ENCODE results near the gene MANSC4. TPM values are rescaled to one million over a fixed set of nuclear protein-coding genes. Genes with fewer than 3 reads are reported as not detected.

Gene MANSC4
- 0.17 TPM in 1 of 2 replicates, not detected in the other for total RNA-seq
- not detected in 2 replicates for polyA plus RNA-seq
- not detected in 2 replicates for polyA plus RNA-seq (2012)
- polyA minus RNA-seq (ENCODE audit: low replicate concordance), result not detected in 2 replicates

- peak within 1 kb of the TSS; percentile 72 to 86 (median 82) for H3K4me3 ChIP-seq (replicated peaks in 1 of 4; ENCODE audit: control extremely low read depth in 1 of 4, insufficient read depth in 1 of 4, low read depth in 3 of 4, low read length in 4 of 4)
- peak; percentile 75 to 81 for DNase-seq (ENCODE audit: low read depth in 2 of 2)
- no peaks in the 10 kb centered on the region for H3K9me3 ChIP-seq (ENCODE audit: control insufficient read depth, insufficient read depth, low read depth, low read length)
Observed at GRCh38 chr12:27779920-27780611, at the start of gene MANSC4, which contains the start of gene KLHL42. TSS of gene MANSC4 (minus strand) at chr12:27780236. CDS start at chr12:27771276, 8,960 bp downstream. TSS of gene KLHL42 (plus strand) at chr12:27780233. CDS start at chr12:27780331, 98 bp downstream.

DNA sequence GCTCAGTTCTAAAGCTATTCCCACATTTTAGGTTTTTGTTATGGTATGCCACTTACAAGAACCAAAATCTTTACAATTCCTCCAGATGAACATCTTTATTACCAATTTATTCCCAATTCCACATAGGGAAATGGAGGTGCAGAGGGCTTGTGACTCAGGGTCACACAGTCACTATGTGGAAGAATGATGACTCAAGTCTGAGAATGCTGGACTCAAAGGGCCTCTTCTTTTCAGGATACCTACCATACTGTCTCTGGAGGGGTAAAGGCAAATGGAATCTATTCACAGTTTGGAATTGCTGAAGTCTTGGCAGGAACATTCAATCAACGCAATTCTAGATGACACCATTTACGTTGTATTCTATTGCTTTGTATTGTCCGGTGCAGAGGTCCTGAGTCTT is 48.2 kb upstream of the MANSC4 start:
- DNase-seq (ENCODE audit: low read depth in 2 of 2), result peak in 1 of 2 donors; percentile 38
- Histone ChIP-seq H3K36me3 (ENCODE audit: control insufficient read depth, insufficient read depth, low read length) (no peaks in the 10 kb centered on the region), H3K4me3 (replicated peaks in 1 of 4; ENCODE audit: control extremely low read depth in 1 of 4, insufficient read depth in 1 of 4, low read depth in 3 of 4, low read length in 4 of 4) (no peak overlapping the region), H3K79me2 (ENCODE audit: control insufficient read depth, insufficient read depth, low read length) (no peaks in the 10 kb centered on the region), H3K27me3 (ENCODE audit: control insufficient read depth, insufficient read depth, low read length) (no peaks in the 10 kb centered on the region), H3K27ac (ENCODE audit: insufficient read depth, low read length) (no peak overlapping the region), H4K20me1 (ENCODE audit: control insufficient read depth, extremely low read depth, insufficient read depth, low read length) (no peaks in the 10 kb centered on the region), H3K4me2 (ENCODE audit: extremely low read depth, insufficient read depth, low read length) (no peak overlapping the region), H3K9me3 (ENCODE audit: control insufficient read depth, insufficient read depth, low read depth, low read length) (no peaks in the 10 kb centered on the region), H3K9ac (ENCODE audit: insufficient read depth, low read length) (no peak overlapping the region), H2AFZ (ENCODE audit: low read length) (no peak overlapping the region), H3K4me1 (ENCODE audit: control insufficient read depth, extremely low read depth, insufficient read depth, low read length) (no peaks in the 10 kb centered on the region)
- TF ChIP-seq CTCF (conservative IDR thresholded peaks at IDR 0.05 in 1 of 2, IDR thresholded peaks at IDR 0.05 in 1 of 2; ENCODE audit: low read depth in 1 of 2, low read length in 2 of 2) (no peak), EZH2 (IDR thresholded peaks at IDR 0.05; ENCODE audit: low read length, missing control alignments) (no peak)

More at GRCh38 chr12:27779920-27780611, at the start of gene MANSC4, which contains the start of gene KLHL42:
- peaks cover 36% of the 10 kb centered on the region for H3K79me2 ChIP-seq (ENCODE audit: control insufficient read depth, insufficient read depth, low read length)
- H3K9ac ChIP-seq (ENCODE audit: insufficient read depth, low read length), result peak within 1 kb of the TSS; percentile 83
- H3K4me2 ChIP-seq (ENCODE audit: extremely low read depth, insufficient read depth, low read length), result peak within 1 kb of the TSS; percentile 98
- no peaks in the 10 kb centered on the region for H4K20me1 ChIP-seq (ENCODE audit: control insufficient read depth, extremely low read depth, insufficient read depth, low read length)
- H3K36me3 ChIP-seq (ENCODE audit: control insufficient read depth, insufficient read depth, low read length), result no peaks in the 10 kb centered on the region
- H3K4me1 ChIP-seq (ENCODE audit: control insufficient read depth, extremely low read depth, insufficient read depth, low read length), result peaks cover 2% of the 10 kb centered on the region
- no peak for TF ChIP-seq CTCF (conservative IDR thresholded peaks at IDR 0.05 in 1 of 2, IDR thresholded peaks at IDR 0.05 in 1 of 2; ENCODE audit: low read depth in 1 of 2, low read length in 2 of 2)
- TF ChIP-seq EZH2 (IDR thresholded peaks at IDR 0.05; ENCODE audit: low read length, missing control alignments), result no peak
- H3K27me3 ChIP-seq (ENCODE audit: control insufficient read depth, insufficient read depth, low read length), result no peaks in the 10 kb centered on the region
- H3K27ac ChIP-seq (ENCODE audit: insufficient read depth, low read length), result peak within 1 kb of the TSS; percentile 77
- H2AFZ ChIP-seq (ENCODE audit: low read length), result peak within 1 kb of the TSS; percentile 97

DNA sequence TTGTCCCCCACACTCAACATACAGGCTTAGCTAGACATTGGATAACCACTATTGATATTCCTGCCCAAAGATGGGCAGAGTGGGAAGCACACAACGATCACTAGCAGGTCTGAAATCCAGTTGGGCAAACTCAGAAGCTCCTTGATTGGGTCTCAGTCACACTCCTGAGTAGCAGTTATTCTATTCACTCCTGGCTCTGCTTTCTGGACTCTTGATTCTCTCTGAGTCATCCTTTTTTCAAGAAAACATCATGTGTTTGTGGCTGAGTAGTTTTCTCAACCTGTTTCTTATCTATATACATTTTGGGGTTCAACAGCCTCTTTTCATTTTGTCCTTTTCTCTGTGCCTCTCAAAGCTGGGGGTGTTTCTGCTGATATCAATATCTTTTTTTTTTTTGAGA is 46.0 kb upstream of the MANSC4 start:
- Histone ChIP-seq H3K79me2 (ENCODE audit: control insufficient read depth, insufficient read depth, low read length) (no peaks in the 10 kb centered on the region), H3K27ac (ENCODE audit: insufficient read depth, low read length) (no peak overlapping the region), H3K36me3 (ENCODE audit: control insufficient read depth, insufficient read depth, low read length) (no peaks in the 10 kb centered on the region), H4K20me1 (ENCODE audit: control insufficient read depth, extremely low read depth, insufficient read depth, low read length) (no peaks in the 10 kb centered on the region), H3K4me2 (ENCODE audit: extremely low read depth, insufficient read depth, low read length) (no peak overlapping the region), H3K4me3 (replicated peaks in 1 of 4; ENCODE audit: control extremely low read depth in 1 of 4, insufficient read depth in 1 of 4, low read depth in 3 of 4, low read length in 4 of 4) (no peak overlapping the region), H2AFZ (ENCODE audit: low read length) (no peak overlapping the region), H3K27me3 (ENCODE audit: control insufficient read depth, insufficient read depth, low read length) (no peaks in the 10 kb centered on the region), H3K4me1 (ENCODE audit: control insufficient read depth, extremely low read depth, insufficient read depth, low read length) (no peaks in the 10 kb centered on the region), H3K9me3 (ENCODE audit: control insufficient read depth, insufficient read depth, low read depth, low read length) (no peaks in the 10 kb centered on the region), H3K9ac (ENCODE audit: insufficient read depth, low read length) (no peak overlapping the region)
- TF ChIP-seq EZH2 (IDR thresholded peaks at IDR 0.05; ENCODE audit: low read length, missing control alignments) (no peak), CTCF (conservative IDR thresholded peaks at IDR 0.05 in 1 of 2, IDR thresholded peaks at IDR 0.05 in 1 of 2; ENCODE audit: low read depth in 1 of 2, low read length in 2 of 2) (no peak)
- DNase-seq (ENCODE audit: low read depth in 2 of 2), result no peak
